ENCODE measurements around the gene NEUROD1. TPM values are rescaled to one million over a fixed set of nuclear protein-coding genes. Genes with fewer than 3 reads are reported as not detected.
A peak's percentile ranks its signal among the peaks of the same experiment; 100 is the strongest.

The NEUROD1 gene
- total RNA-seq, 4 donors from 2014 or later: not detected

DNA sequence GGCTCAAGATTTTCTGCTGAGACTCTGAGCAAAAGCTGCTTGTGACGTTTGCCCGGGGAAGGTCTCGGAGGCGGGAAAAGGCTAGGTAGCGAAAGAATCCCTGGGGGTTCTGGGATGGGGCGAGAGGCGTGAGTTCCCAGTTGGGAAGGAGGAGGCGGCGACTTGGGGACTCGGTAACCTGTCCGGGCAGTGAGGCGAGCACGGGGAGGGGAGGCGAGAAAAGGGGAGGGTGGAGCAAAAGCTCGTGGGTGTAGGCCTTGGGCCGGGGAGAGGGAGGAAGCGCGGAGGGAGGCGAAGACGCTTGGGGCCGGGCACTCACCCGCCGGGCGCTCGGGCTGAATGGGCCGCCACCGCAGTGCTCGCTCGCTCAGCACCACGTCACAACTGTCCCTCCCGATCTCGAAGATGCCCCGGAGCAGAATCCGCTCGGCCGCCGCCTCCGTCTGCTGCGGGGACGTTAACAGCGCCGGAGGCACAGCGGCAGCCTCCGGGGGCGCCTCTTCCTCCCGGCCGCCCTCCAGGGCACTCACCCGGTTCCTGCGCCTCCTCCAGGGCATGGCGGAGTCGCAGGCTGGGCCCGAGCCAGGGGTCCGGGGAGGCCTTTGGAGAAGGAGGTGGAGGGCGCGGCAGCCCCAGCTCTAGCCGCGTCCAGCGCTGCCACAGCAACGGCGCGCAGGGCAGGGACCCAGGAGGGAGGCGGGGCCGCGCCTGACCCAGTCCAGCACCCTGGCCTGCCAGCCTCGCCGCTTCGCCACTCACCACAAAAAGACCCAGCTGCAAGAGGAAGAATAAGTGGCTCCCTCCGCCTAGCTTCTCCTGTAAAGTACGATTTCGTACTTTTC lies 23.6 kb downstream of the NEUROD1 start, which contains the start of gene CERKL:
Gene CERKL (minus strand): TSS at position 656 of the 842 bp plus-strand sequence. CDS start 99 bp downstream, at position 557.
- TF ChIP-seq CTCF (IDR thresholded peaks at IDR 0.05): no peak
- no peak for TF ChIP-seq POLR2AphosphoS5 (IDR thresholded peaks at IDR 0.05)
- no peak for TF ChIP-seq EP300 (IDR thresholded peaks at IDR 0.05)
- TF ChIP-seq POLR2A (IDR thresholded peaks at IDR 0.05): no peak
- Histone ChIP-seq H3K27me3 (peaks cover 8% of the 10 kb centered on the region), H3K36me3 (no peaks in the 10 kb centered on the region), H3K4me3 (peak within 1 kb of the TSS; percentile 51), H3K9me3 (no peaks in the 10 kb centered on the region), H3K4me1 (peaks cover 16% of the 10 kb centered on the region), H3K27ac (no peak within 1 kb of the TSS)
- 4% methylated on average over 43 of the region's 70 CpGs for WGBS
- peak in 1 of 2 donors; percentile 77 for DNase-seq (ENCODE audit: low spot score in 2 of 2)

GRCh38 chr2:181655519-181655918 lies 24.8 kb downstream of the NEUROD1 start:
- peaks cover 8% of the 10 kb centered on the region for H3K27me3 ChIP-seq
- H3K9me3 ChIP-seq: no peaks in the 10 kb centered on the region
- peaks cover 16% of the 10 kb centered on the region for H3K4me1 ChIP-seq
- H3K4me3 ChIP-seq: no peak overlapping the region
- WGBS: 71% methylated on average over 7 of the region's 7 CpGs
- TF ChIP-seq POLR2A (IDR thresholded peaks at IDR 0.05): no peak
- no peak for TF ChIP-seq CTCF (IDR thresholded peaks at IDR 0.05)
- TF ChIP-seq EP300 (IDR thresholded peaks at IDR 0.05): no peak
- no peak for TF ChIP-seq POLR2AphosphoS5 (IDR thresholded peaks at IDR 0.05)
- no peak overlapping the region for H3K27ac ChIP-seq
- no peak for DNase-seq (ENCODE audit: low spot score in 2 of 2)
- no peaks in the 10 kb centered on the region for H3K36me3 ChIP-seq

DNA sequence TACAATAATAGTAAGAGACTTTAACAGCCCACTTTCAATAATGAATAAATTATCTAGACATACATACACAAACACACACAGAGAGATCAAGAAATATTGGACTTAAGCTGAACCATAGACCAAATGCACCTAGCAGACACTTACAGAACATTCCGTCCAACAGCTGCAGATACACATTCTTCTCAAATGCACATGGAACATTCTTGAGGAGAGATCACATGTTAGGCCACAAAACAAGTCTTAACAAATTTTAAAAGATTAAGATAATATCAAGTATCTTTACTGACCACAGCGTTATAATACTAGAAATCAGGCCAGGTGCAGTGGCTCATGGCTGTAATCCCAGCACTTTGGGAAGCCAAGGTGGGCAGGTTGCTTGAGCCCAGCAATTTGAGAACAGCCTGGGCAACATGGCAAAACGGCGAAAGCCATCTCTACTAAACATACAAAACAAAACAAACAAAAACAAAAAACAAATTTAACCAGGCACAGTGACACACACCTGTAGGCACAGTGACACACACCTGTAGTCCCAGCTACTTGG lies 30.8 kb downstream of the NEUROD1 start:
- no peak for DNase-seq (ENCODE audit: low spot score in 2 of 2)
- peaks cover 2% of the 10 kb centered on the region for H3K27me3 ChIP-seq
- no peak overlapping the region for H3K27ac ChIP-seq
- 80% methylated on average over 4 of the region's 4 CpGs for WGBS
- TF ChIP-seq EP300 (IDR thresholded peaks at IDR 0.05) (no peak), POLR2A (IDR thresholded peaks at IDR 0.05) (no peak), CTCF (IDR thresholded peaks at IDR 0.05) (no peak), POLR2AphosphoS5 (IDR thresholded peaks at IDR 0.05) (no peak)
- H3K4me1 ChIP-seq: no peaks in the 10 kb centered on the region
- H3K36me3 ChIP-seq: no peaks in the 10 kb centered on the region
- H3K4me3 ChIP-seq: no peak overlapping the region
- no peaks in the 10 kb centered on the region for H3K9me3 ChIP-seq

DNA sequence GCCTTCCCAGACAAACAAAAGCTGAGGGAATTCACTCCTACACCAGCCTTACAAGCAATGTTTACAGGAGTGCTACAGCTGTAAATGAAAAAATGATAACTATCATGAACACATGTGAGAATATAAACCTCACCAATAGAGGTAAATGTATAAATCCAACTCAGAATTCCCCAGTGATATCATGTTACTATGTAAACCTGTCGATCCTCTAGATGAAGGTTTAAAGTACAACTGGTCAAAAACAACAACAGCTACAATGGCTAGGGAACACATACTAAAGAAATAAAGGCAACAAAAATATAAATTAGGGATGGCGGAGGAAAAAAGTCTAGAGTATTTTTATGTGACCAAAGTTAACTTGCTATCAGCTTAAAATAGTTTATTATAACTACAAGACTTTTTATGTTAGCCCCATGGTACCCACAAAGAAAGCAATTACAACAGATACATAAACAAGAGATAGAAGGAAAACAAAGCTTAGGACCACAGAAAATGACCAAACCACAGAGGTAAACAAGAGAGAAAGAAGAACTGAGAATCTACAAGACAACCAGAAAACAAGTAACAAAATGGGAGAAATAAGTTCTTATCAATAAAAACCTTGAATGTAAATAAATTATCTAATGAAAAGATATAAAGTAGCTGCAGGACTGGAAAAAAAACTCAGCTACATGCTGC lies 31.7 kb downstream of the NEUROD1 start:
- H3K4me3 ChIP-seq: no peak overlapping the region
- H3K9me3 ChIP-seq: no peaks in the 10 kb centered on the region
- H3K27me3 ChIP-seq: peaks cover 6% of the 10 kb centered on the region
- no peaks in the 10 kb centered on the region for H3K36me3 ChIP-seq
- no peak for TF ChIP-seq POLR2AphosphoS5 (IDR thresholded peaks at IDR 0.05)
- no peak for TF ChIP-seq POLR2A (IDR thresholded peaks at IDR 0.05)
- no peak overlapping the region for H3K27ac ChIP-seq
- H3K4me1 ChIP-seq: no peaks in the 10 kb centered on the region
- no peak for DNase-seq (ENCODE audit: low spot score in 2 of 2)
- WGBS: 95% methylated on average over 2 of the region's 2 CpGs

- Histone ChIP-seq H3K36me3 (no peaks in the 10 kb centered on the region), H3K27ac (no peak overlapping the region), H3K9me3 (no peaks in the 10 kb centered on the region), H3K4me1 (no peaks in the 10 kb centered on the region), H3K27me3 (peaks cover 6% of the 10 kb centered on the region), H3K4me3 (no peak overlapping the region)
- DNase-seq (ENCODE audit: low spot score in 2 of 2): no peak
- TF ChIP-seq POLR2AphosphoS5 (IDR thresholded peaks at IDR 0.05) (no peak), CTCF (IDR thresholded peaks at IDR 0.05) (no peak)
- 82% methylated on average over 1 of the region's 1 CpG for WGBS
Measured at GRCh38 chr2:181646415-181646987, 33.8 kb downstream of the NEUROD1 start.
